Activated CD8-positive, alpha-beta T cell treated with anti-CD3 and anti-CD28 coated beads for 36 hours (primary cell): ENCODE measurements around the gene ZFYVE19. TPM values are rescaled to one million over a fixed set of nuclear protein-coding genes. Genes with fewer than 3 reads are reported as not detected.

Experiments used
- ATAC-seq: fragments of 200-7000 bp; cut with Tn5 transposase; one replicate; pipeline ENCODE4 v1.10.0; 2021; ENCODE audit warnings: mild to moderate bottlenecking, moderate library complexity
- CTCF ChIA-PET: fragments of 350-600 bp; sonication (Branson Sonifier 250); formaldehyde crosslinking; loops from one replicate; lab custom pipeline; 2021; ENCODE audit warnings: antibody characterized with exemption; lab: Charles Lee
- POLR2A ChIA-PET: fragments of 350-600 bp; sonication (Branson Sonifier 250); formaldehyde crosslinking; loops from one replicate; lab custom pipeline; 2021; ENCODE audit warnings: antibody characterized with exemption; lab: Charles Lee
- DNase-seq: peaks from one replicate; pipeline ENCODE4 v3.0.0-alpha.2; 2020
- H3K27ac Mint-ChIP-seq: one replicate; pipeline ENCODE4 v1.8.0; 2021; ENCODE audit warnings: mild to moderate bottlenecking, mixed read lengths
- H3K27me3 Mint-ChIP-seq: one replicate; pipeline ENCODE4 v1.8.0; 2021; ENCODE audit warnings: mixed read lengths
- H3K36me3 Mint-ChIP-seq: one replicate; pipeline ENCODE4 v1.8.0; 2021; ENCODE audit warnings: low read depth, mixed read lengths
- H3K4me1 Mint-ChIP-seq: one replicate; pipeline ENCODE4 v1.8.0; 2021; ENCODE audit warnings: low read depth, mixed read lengths
- H3K4me3 Mint-ChIP-seq: one replicate; pipeline ENCODE4 v1.8.0; 2021; ENCODE audit warnings: mild to moderate bottlenecking, moderate library complexity, mixed read lengths
- H3K9me3 Mint-ChIP-seq: one replicate; pipeline ENCODE4 v1.8.0; 2021; ENCODE audit warnings: mixed read lengths
- CTCF ChIP-seq: fragments of 200-600 bp; IDR thresholded peaks from one replicate; pipeline ENCODE4 v1.8.0; 2022; ENCODE audit warnings: antibody characterized with exemption, mild to moderate bottlenecking
- intact Hi-C: fragments of 100-400 bp; cut with micrococcal nuclease; formaldehyde crosslinking; loops from one replicate; pipeline ENCODE4 v1.10.0; 2022
- total RNA-seq, 2 experiments: library from RNA; stranded (reverse); gene quantifications; one replicate each; pipeline ENCODE4 v1.2.3, GENCODE V29; 2021

Gene ZFYVE19
- total RNA-seq, 2 experiments from 2014 or later = 20.1 to 22.7 TPM

GRCh38 chr15:40764629-40765103 lies 42.2 kb upstream of the ZFYVE19 start:
- DNase-seq (no peak), ATAC-seq (no peak)

GRCh38 chr15:40766194-40766815 lies 40.6 kb upstream of the ZFYVE19 start:
- no peak for TF ChIP-seq CTCF
- no peak for DNase-seq
- CTCF ChIA-PET = interaction anchor here (0.7 to 3.7 kb wide), 4 partner anchors 17 to 197 kb away, joined by 3 to 27 read pairs (median 4); partner anchors contain the start of gene RPUSD2
- H3K9me3 Mint-ChIP-seq = no peaks in the 10 kb centered on the region
- POLR2A ChIA-PET = interaction anchor here (1.1 to 6.8 kb wide), 5 partner anchors 9 to 197 kb away, joined by 4 to 37 read pairs (median 7); partner anchors contain the start of genes RAD51, RMDN3 and RPUSD2
- H3K4me1 Mint-ChIP-seq = peaks cover 59% of the 10 kb centered on the region
- H3K4me3 Mint-ChIP-seq = no peak overlapping the region
- peaks cover 9% of the 10 kb centered on the region for H3K36me3 Mint-ChIP-seq
- H3K27ac Mint-ChIP-seq = peak overlapping the region; percentile 63
- H3K27me3 Mint-ChIP-seq = no peaks in the 10 kb centered on the region
- no peak for ATAC-seq
- intact Hi-C loops = loop anchor here (5.0 kb wide), 1 partner anchor 41 kb away; the partner anchor contains the start of genes DNAJC17 and ZFYVE19

More at GRCh38 chr15:40764629-40765103, 42.2 kb upstream of the ZFYVE19 start:
- Mint-ChIP-seq H3K4me3 (peak overlapping the region; percentile 86), H3K4me1 (peaks cover 48% of the 10 kb centered on the region), H3K9me3 (no peaks in the 10 kb centered on the region), H3K27me3 (no peaks in the 10 kb centered on the region), H3K36me3 (peaks cover 5% of the 10 kb centered on the region), H3K27ac (peak overlapping the region; percentile 92)
- TF ChIP-seq CTCF = no peak
- intact Hi-C loops = loop anchor here (5.0 kb wide), 1 partner anchor 43 kb away; the partner anchor contains the start of genes DNAJC17 and ZFYVE19
- CTCF ChIA-PET = interaction anchor here (0.8 to 3.7 kb wide), 6 partner anchors 13 to 130 kb away, joined by 3 to 27 read pairs (median 4); partner anchors contain the start of gene VPS18
- POLR2A ChIA-PET = interaction anchor here (0.5 to 6.8 kb wide), 12 partner anchors 7 to 195 kb away, joined by 3 to 37 read pairs (median 5); partner anchors contain the start of genes RAD51, RMDN3, RPUSD2 and VPS18

GRCh38 chr15:40766906-40767837 lies 39.7 kb upstream of the ZFYVE19 start:
- POLR2A ChIA-PET = interaction anchor here (0.8 to 6.8 kb wide), 7 partner anchors 10 to 198 kb away, joined by 3 to 37 read pairs (median 6); partner anchors contain the start of genes RAD51, RMDN3 and RPUSD2
- no peak for TF ChIP-seq CTCF
- CTCF ChIA-PET = interaction anchor here (0.6 to 3.7 kb wide), 3 partner anchors 16 to 22 kb away, joined by 3 to 27 read pairs (median 3); no protein-coding TSS in a partner anchor
- ATAC-seq (no peak), DNase-seq (peak; percentile 35)
- Mint-ChIP-seq H3K36me3 (peaks cover 9% of the 10 kb centered on the region), H3K27me3 (no peaks in the 10 kb centered on the region), H3K27ac (no peak overlapping the region), H3K9me3 (no peaks in the 10 kb centered on the region), H3K4me1 (peaks cover 59% of the 10 kb centered on the region), H3K4me3 (no peak overlapping the region)
- intact Hi-C loops = loop anchor here (5.0 kb wide), 1 partner anchor 40 kb away; the partner anchor contains the start of genes DNAJC17 and ZFYVE19

GRCh38 chr15:40767838-40768500 lies 38.9 kb upstream of the ZFYVE19 start:
- POLR2A ChIA-PET = interaction anchor here (0.8 to 6.8 kb wide), 6 partner anchors 11 to 106 kb away, joined by 3 to 37 read pairs (median 4); partner anchors contain the start of genes DNAJC17, RAD51, RHOV and ZFYVE19
- intact Hi-C loops = loop anchor here (5.0 kb wide), 1 partner anchor 39 kb away; the partner anchor contains the start of genes DNAJC17 and ZFYVE19
- CTCF ChIA-PET = interaction anchor here (2.6 to 3.7 kb wide), 2 partner anchors 15 kb away, joined by 20 to 27 read pairs; no protein-coding TSS in a partner anchor
- no peak overlapping the region for H3K4me3 Mint-ChIP-seq
- no peak for ATAC-seq
- no peaks in the 10 kb centered on the region for H3K9me3 Mint-ChIP-seq
- peaks cover 58% of the 10 kb centered on the region for H3K4me1 Mint-ChIP-seq
- H3K36me3 Mint-ChIP-seq = peaks cover 9% of the 10 kb centered on the region
- no peaks in the 10 kb centered on the region for H3K27me3 Mint-ChIP-seq
- no peak for TF ChIP-seq CTCF
- DNase-seq = no peak
- H3K27ac Mint-ChIP-seq = peak overlapping the region; percentile 92
